Measurements from ENCODE around the gene USB1.

DNA sequence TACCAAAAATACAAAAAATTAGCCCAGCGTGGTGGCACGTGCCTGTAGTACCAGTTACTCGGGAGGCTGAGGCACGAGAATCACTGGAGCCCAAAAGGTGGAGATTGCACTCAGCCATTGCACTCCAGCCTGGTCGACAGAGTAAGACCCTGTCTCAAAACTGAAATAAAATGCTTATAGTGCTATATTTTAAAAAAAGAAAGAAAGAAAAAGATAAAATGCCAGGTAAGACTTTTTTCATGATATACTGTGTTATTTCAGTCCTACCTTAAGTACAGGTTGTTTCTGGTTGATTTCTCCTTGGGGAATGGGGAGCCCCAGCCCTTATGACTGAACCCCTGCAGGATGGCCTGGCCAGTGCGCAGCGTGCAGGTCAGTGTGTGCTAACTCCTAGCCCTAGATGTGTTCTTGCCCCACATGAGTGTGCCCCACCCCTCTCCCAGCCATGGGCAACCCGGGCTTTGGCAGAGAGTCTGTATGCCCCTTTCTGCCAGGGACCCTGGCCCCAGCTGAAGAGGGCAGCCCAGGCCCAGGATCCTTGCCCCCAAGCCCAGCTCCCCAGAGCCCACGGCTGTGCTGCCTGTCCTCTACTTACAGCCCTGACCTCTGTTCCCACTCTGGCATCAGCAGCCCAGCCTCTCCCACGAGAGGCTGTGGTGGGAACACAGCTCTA, 31.6 kb upstream of the USB1 start:
- TF ChIP-seq, protein P1, sequence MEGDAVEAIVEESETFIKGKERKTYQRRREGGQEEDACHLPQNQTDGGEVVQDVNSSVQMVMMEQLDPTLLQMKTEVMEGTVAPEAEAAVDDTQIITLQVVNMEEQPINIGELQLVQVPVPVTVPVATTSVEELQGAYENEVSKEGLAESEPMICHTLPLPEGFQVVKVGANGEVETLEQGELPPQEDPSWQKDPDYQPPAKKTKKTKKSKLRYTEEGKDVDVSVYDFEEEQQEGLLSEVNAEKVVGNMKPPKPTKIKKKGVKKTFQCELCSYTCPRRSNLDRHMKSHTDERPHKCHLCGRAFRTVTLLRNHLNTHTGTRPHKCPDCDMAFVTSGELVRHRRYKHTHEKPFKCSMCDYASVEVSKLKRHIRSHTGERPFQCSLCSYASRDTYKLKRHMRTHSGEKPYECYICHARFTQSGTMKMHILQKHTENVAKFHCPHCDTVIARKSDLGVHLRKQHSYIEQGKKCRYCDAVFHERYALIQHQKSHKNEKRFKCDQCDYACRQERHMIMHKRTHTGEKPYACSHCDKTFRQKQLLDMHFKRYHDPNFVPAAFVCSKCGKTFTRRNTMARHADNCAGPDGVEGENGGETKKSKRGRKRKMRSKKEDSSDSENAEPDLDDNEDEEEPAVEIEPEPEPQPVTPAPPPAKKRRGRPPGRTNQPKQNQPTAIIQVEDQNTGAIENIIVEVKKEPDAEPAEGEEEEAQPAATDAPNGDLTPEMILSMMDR (IDR thresholded peaks at IDR 0.05) = no peak
- no peak for TF ChIP-seq POLR2A (IDR thresholded peaks at IDR 0.05)

Data from thyroid gland (tissue), 4 donors.